Measurements from ENCODE around the gene TACO1. TPM values are rescaled to one million over a fixed set of nuclear protein-coding genes. Genes with fewer than 3 reads are reported as not detected.

Gene TACO1
- polyA plus RNA-seq, 3 donors: 11.5 to 18.9 (median 17.8) TPM

DNA sequence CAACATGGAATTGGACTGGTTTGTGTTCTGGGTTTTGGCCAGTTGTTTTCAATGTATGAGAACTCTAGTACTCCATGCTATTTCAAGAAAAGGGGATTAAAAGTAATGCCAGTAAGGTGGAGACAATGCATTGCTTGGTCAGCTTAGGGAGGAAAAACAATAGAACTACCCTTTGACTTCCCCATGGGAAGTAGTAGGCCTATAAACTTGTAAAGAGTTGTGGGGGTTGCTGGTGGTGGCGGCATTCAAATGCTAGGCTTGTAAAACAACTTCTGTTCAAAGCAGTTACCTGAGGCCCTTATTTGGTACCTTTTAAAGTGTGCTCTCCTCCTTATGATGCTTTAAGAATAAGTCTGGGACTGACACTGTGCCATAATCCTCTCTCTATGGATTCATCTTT, 30.9 kb downstream of the TACO1 start:
- H3K27ac ChIP-seq (ENCODE audit: low read depth, low read length): no peak overlapping the region
- WGBS, 3 donors: 74 to 91% (median 89%) methylated on average over 1 of the region's 1 CpG

DNA sequence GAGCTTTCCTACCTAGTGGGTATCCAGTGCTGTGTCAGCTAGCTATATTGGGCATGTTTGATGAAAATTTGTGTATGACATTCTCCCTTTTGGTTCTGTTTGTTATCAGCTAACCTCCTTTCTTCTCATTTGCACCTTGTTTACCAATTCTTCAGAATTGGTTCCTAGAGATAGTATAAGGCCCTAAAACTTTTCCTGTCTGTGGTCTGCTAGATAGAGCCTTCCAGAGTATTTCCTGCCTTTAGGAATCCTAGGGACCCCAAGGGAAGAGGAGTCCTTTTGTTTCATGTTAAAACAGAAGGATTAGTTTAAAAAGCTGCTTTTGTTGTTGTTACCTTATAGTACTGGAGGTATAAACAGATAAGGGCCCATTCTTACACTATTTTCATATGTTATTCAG, 33.0 kb downstream of the TACO1 start:
- no peak overlapping the region for H3K27ac ChIP-seq (ENCODE audit: low read depth, low read length)

DNA sequence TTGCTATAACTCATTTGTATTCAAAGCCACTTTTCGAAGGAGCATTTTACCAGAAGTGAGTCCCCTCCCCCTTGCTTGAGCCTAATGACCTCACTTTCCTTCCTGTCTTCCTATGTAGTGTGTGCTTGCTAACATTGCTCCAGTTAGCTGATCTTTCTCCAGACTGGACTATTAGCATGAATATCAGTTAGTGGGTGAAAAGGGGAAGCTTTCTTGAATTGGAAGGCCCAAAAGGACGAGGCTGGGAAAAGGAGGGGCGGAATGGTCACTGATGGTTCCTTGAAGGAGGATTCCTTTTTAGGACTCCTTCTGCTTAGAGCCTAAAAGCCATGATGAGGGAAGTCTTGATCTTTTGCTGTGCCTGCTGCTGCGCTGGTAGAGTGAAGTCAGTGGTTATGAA, 33.5 kb downstream of the TACO1 start:
- 47 to 80% (median 48%) methylated on average over 4 of the region's 4 CpGs for WGBS, 3 donors

DNA sequence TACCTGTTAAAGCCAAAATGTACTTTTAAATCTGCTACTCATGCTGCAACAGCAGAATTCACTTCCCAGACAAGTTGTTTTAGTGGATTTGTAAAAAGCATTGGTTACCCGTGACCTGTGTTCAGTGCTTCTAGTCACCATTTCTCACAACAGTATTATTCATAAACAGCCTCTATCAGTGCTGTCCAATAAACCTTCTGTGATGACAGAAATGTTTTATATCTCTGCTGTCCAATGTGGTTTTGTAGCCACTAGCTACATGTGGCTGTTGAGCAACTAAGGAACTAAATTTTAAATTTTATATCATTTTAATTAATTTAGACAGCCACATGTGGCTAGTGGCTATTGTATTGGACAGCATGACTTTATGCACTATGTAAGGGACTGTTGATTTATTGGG, 34.1 kb downstream of the TACO1 start:
- 85 to 100% (median 89%) methylated on average over 1 of the region's 1 CpG for WGBS, 3 donors
- H3K27ac ChIP-seq (ENCODE audit: low read depth, low read length): no peak overlapping the region

More for the DNA sequence above, 33.5 kb downstream of the TACO1 start:
- H3K27ac ChIP-seq (ENCODE audit: low read depth, low read length): peak overlapping the region; percentile 36

DNA sequence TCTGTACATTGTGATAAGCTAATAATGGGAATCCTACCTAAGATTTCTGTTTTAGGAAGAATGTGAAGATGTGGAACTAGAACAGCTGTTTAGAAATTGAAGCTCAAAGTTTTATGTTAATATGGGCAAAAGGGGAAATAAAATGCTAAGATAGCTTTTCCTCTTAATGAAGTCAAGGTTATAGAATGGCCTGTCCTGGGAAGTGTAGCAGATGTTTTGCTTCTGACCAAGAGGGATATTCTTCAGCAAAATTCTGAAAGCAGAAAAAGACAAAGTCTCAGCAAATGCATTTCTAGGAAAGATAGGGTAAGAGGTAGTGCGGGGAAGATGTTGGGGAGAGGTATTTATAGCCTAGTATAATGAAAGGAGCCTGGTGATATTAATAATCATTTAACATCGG, 34.6 kb downstream of the TACO1 start:
- H3K27ac ChIP-seq (ENCODE audit: low read depth, low read length): no peak overlapping the region

DNA sequence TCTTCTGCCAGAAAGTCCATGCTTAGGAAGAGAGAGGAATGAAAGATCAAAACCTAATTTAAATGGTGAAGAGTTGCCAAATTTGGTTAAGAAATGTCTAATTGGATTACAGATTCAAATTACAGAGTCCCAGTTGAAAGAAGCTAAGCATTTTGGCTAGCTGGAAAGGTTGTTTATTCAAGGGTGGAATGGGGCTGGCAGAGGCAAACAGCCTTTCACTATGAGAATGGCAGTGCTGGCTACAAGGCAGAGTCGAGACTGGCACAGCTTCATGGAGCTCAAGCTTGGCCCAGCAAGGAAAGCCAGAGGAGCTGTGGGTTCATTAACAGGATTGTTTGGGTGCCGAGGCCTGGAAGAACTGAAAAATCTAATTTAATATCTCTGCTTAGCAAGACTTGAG, 35.1 kb downstream of the TACO1 start:
- 63 to 93% (median 78%) methylated on average over 2 of the region's 2 CpGs for WGBS, 3 donors
- H3K27ac ChIP-seq (ENCODE audit: low read depth, low read length): no peak overlapping the region

More for the DNA sequence above, 34.6 kb downstream of the TACO1 start:
- 51 to 96% (median 89%) methylated on average over 2 of the region's 2 CpGs for WGBS, 3 donors

DNA sequence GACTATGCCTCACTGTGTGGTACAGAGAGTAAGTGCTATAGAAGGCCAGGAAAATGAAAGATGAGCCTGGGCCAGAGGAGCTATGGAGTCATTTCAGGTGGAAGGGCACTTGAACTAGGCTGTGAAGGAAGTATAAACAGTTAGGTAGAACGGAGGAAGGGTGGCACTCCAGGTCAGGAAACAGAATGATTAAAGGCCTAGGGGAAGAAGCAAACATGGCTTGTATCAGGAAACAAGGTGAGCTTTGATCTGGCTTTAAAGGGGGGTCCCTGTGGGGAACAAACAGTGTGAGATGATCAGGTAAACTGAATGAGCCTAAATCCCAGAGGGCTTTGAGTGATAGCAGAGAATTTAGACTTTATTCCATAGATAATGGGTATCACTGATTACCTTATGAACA, 38.4 kb downstream of the TACO1 start:
- H3K27ac ChIP-seq (ENCODE audit: low read depth, low read length): no peak overlapping the region
- WGBS, 3 donors: 31 to 54% (median 32%) methylated on average over 1 of the region's 1 CpG

DNA sequence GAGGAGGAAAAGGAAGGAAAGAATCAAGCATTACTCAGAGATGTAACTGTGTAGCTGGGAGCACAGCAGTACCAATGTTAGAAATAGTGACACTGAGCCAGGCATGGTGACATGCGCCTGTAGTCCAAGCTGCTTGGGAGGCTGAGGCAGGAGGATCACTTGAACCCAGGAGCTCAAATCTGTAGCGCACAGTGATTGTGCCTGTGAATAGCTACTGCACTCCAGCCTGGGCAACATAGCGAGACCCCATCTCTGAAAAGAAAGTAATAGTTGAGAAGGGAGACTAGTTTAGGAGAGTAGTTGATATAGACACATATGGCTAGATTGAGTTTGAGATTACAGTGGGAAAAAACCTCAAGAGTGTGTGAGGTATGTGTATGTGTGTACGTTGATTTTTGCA, 39.3 kb downstream of the TACO1 start:
- no peak overlapping the region for H3K27ac ChIP-seq (ENCODE audit: low read depth, low read length)
- WGBS, 3 donors: 83 to 97% (median 96%) methylated on average over 4 of the region's 4 CpGs

DNA sequence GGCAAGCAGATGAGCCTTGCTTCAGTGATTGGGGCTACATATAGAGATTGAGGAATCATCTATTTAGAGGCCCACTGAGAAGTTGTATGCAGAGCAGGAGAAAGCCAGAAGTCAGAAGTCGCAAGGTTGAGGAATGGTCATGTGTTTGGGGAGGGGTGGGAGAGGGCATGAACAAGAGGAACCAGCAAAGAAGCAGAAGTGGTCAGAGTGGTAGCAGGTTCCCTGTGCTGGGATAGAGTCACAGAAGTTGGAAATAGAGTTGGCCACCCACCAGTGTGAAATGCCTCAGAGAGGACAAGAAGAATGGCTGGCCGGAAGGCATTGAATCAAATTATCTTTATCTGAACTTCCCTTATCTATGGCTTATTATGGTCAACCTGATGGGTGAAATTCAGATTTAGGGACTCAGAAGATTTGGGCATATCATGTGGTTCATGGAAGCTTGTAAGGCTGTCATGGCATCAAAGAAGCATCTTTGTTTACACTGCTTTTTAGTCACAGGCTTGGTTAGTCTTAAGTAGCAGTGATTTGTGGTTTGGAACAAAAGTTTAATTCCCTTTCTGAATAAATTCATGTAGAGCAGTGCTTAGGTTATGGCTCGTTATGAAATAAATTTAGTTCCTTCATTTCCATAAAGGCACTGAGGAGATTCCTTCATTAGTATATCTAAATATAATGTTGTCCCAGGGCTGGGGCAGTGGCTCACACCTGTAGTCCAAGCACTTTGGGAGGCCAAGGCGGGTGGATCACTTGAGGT, 41.2 kb downstream of the TACO1 start:
- 64 to 95% (median 69%) methylated on average over 4 of the region's 4 CpGs for whole genome bisulfite sequencing, 3 donors
- H3K27ac ChIP-seq (ENCODE audit: low read depth, low read length): no peak overlapping the region

DNA sequence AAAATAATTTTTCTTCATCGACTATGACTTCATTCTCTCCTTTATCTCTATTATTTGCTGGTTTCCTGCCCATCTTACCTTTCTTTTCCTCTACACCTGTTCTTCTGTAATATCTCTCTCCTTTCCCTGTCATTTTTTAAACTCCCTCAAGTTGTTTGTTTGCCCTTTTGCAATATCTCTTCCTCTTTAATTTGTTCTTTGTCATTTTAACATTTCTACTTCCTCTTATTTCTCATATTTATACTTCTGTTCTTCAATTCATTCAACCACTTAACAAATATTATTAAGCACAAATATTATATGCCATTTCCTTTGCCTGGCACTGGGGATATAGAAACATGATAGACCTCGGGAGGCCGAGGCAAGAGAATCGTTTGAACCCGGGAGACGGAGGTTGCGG, 44.2 kb downstream of the TACO1 start:
- H3K27ac ChIP-seq (ENCODE audit: low read depth, low read length): no peak overlapping the region
- whole genome bisulfite sequencing, 3 donors: 88 to 94% (median 88%) methylated on average over 7 of the region's 7 CpGs

DNA sequence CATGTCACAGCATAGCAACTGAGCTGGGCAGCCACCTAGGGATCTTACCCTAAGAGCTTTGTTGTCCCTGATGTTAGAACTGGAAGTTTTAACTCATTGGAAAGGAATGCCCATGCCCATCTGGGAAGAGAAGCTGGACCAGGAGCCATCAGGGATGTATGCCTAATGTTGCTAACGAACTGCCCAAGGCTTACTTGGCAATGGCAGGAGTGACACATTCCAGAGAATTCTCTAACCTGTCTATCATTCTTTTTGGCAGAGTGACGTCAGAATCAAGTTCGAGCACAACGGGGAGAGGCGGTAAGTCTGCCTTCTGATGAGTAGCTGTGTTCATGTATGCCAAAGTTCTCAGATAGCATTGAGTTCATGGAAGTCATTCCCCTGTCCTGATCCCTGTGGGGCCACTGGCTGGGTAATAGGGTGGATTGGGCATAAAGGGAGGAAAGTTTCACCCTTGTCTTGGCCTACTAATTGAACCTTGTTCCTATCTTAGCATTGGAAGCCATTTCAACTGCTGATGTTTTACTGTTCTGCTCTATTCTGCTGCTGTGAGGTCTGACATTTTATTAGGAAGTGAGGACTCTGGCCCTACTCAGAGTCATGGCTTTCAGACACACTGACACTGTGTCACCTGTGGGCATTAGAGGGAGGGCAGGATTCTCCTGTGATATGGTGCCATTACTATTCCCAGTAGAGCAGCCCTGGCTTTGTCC, 45.2 kb downstream of the TACO1 start:
- 87 to 95% (median 90%) methylated on average over 5 of the region's 5 CpGs for WGBS, 3 donors
- no peak overlapping the region for H3K27ac ChIP-seq (ENCODE audit: low read depth, low read length)

DNA sequence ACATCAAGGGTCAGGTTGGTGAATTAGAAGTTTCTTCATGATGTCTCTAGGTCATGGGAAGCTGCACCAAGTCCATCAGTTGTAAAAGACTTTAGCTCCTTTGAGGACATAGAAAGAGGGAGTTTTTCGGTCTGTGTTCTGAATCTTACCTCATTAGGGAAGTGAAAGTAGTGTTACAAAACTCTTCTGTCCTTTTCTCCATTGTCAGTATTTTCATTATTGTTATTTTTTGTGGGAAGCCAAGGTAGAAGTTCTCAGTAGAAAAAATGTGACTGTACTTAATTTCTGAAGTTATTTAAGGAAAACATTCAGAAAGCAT, 45.8 kb downstream of the TACO1 start:
- H3K27ac ChIP-seq (ENCODE audit: low read depth, low read length): no peak overlapping the region

DNA sequence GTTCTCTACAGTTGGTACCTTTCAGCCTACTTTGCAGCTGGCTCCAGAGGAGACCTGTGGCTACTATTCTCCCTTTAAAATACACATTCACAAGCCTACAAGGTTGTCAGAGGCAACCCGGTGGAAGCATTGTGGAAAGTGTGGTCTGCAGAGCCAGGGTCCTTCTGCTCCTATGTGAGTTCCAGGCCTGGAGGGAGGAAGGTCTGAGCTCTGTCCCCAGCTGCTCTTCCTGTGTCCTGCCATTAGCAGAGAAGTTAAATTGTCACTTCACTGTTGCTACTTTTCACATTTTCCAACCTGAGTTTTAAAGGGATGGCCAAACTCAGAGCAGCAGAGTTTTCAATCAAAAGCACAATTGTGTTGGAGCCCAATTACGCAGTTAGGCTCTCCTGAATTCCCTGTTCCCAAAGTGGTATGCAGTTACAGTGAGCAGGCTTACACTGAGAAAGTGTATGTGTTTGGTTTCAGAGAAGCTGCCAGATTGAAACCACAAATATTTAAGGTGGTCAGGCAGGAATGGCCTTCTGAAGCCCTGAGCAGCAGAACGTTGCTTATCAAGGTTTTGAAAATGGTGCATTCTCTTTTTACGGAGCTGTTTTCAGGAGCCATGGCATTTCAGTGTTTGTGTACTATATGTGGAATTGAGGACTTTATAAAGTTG, 46.5 kb downstream of the TACO1 start:
- WGBS, 3 donors: 80 to 83% (median 83%) methylated on average over 4 of the region's 4 CpGs
- no peak overlapping the region for H3K27ac ChIP-seq (ENCODE audit: low read depth, low read length)

More for the DNA sequence above, 45.8 kb downstream of the TACO1 start:
- WGBS, 3 donors: 59 to 94% (median 74%) methylated on average over 1 of the region's 1 CpG

DNA sequence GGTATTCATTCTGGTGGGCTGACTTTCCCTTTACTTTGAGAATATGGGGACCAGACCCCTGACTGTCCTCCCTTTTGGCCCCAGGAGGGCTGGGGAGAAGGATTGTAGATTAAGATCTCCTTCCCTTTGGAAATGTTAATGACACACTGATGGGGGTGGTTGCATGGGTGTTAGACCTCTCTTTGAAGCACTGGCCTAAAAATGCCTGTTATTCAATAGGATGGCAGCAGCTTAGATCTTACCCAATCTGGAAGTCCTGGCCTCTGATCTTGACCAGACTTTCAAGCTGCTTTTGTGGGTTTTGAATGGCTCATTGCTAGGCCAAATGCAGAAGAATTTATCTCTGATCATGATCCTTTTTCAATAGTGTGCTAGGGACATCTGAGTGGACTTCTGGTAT, 47.2 kb downstream of the TACO1 start:
- H3K27ac ChIP-seq (ENCODE audit: low read depth, low read length): no peak overlapping the region

DNA sequence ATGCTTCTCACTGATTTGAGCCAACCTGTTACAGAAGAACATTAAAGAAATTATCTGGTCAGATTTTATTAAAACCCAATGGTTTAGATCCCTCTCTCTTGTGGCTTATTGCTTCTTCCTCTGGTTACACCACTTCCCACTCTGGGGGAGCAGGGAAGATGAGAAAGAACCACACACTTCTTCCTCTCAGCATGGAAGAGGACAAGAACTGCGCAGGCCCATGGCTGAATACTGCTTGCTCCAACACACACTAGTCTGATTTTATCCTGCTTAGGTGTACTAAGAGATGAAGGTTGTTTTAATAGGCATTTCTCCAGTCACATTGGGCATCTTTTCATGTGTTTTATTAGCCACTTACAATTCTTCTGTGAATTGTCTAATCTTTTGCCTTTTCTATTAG, 49.1 kb downstream of the TACO1 start:
- H3K27ac ChIP-seq (ENCODE audit: low read depth, low read length): no peak overlapping the region
- WGBS, 3 donors: 53 to 92% (median 67%) methylated on average over 1 of the region's 1 CpG

DNA sequence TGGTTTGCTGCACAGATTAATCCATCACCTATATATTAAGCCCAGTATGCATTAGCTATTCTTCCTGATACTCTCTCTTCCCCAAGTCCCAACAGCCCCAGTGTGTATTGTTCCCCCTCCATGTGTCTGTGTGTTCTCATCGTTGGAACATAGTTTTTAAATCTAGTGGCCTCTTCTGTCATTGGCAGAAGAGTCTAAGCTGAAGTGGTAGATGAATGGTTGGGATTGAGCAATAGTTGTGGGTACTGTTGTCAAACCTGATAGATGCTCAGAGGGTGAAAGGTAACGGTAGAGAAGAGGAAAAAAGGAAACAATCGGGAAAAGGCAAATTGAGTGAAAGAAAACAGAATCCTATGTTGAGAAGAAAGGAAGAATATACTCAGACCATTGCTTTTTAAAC, 51.4 kb downstream of the TACO1 start:
- 39 to 63% (median 42%) methylated on average over 3 of the region's 3 CpGs for WGBS, 3 donors
- no peak overlapping the region for H3K27ac ChIP-seq (ENCODE audit: low read depth, low read length)

DNA sequence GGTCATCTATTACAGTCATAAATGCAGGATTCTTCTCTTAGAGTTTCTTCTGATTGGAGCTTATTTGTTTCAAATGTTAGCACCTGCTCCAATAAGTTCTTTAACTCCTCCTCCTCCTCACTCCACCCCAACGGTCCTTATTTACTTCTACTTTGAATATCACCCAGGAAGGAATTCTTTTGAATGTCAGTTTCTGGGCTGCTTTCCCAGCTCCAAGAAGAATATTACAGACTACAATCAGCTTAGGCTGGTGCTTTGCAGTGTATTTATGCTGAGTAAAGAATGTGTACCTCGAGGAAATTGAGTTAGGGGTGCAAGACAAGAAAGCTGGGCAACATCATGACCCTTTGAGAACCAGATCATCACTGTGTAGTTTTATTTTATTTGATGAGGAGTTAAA, 52.4 kb downstream of the TACO1 start:
- no peak overlapping the region for H3K27ac ChIP-seq (ENCODE audit: low read depth, low read length)
- WGBS, 3 donors: 17 to 49% (median 44%) methylated on average over 2 of the region's 2 CpGs

DNA sequence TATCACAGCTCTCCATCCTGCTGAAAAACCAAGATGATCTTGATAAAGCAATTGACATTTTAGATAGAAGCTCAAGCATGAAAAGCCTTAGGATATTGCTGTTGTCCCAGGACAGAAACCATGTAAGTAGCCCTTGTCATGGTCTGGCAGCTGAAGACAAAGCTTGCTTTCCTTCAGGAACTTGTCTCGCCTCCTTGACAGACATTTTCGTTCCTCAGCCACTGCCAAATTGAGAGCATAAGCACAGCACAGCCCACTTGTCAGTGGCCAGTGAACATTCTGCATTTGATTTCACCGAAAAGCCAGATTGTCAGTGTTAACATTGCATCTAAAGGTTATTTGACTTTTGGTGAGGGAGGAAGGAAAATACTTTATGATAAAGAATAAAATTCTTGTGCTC, 57.1 kb downstream of the TACO1 start:
- 84 to 91% (median 90%) methylated on average over 3 of the region's 3 CpGs for WGBS, 3 donors
- H3K27ac ChIP-seq (ENCODE audit: low read depth, low read length): no peak overlapping the region

Data from adipose tissue (tissue), 3 donors.